SH-SY5Y (cell line): ENCODE data around the gene UTP18.

ENCODE experiments used
- GATA2 ChIP-seq: IDR thresholded peaks from 2 replicates; pipeline ENCODE4 v1.6.1; 2011; ENCODE audit warnings: mild to moderate bottlenecking, low read depth, low read length
- GATA3 ChIP-seq: IDR thresholded peaks from 2 replicates; pipeline ENCODE4 v1.6.1; 2011; ENCODE audit warnings: low read depth, mild to moderate bottlenecking, low read length, moderate library complexity

UTP18 gene

GRCh38 chr17:51289696-51290111, 29.4 kb downstream of the UTP18 start:
- no peak for TF ChIP-seq GATA3
- no peak for TF ChIP-seq GATA2

GRCh38 chr17:51298508-51299371, 38.4 kb downstream of the UTP18 start:
- TF ChIP-seq GATA2: no peak
- no peak for TF ChIP-seq GATA3

GRCh38 chr17:51299859-51300258, 39.5 kb downstream of the UTP18 start:
- TF ChIP-seq GATA3 (no peak), GATA2 (no peak)

- no peak for TF ChIP-seq GATA3
- TF ChIP-seq GATA2: no peak
Observed at GRCh38 chr17:51305182-51305581, 44.8 kb downstream of the UTP18 start.

- TF ChIP-seq GATA2 (no peak), GATA3 (no peak)
Observed at GRCh38 chr17:51319186-51319585, 58.8 kb downstream of the UTP18 start.

GRCh38 chr17:51322390-51323029, 62.2 kb downstream of the UTP18 start:
- TF ChIP-seq GATA2 (no peak), GATA3 (no peak)

- no peak for TF ChIP-seq GATA2
Observed at GRCh38 chr17:51325471-51325870, 65.1 kb downstream of the UTP18 start.

GRCh38 chr17:51335006-51335590, 74.8 kb downstream of the UTP18 start:
- TF ChIP-seq GATA2 (no peak), GATA3 (no peak)

GRCh38 chr17:51335883-51336822, 75.8 kb downstream of the UTP18 start:
- TF ChIP-seq GATA2: no peak
- TF ChIP-seq GATA3: no peak

GRCh38 chr17:51341457-51341856, 81.1 kb downstream of the UTP18 start:
- TF ChIP-seq GATA3 (no peak), GATA2 (no peak)

GRCh38 chr17:51342257-51342656, 81.9 kb downstream of the UTP18 start:
- TF ChIP-seq GATA2 (no peak), GATA3 (no peak)

- TF ChIP-seq GATA2: no peak
- no peak for TF ChIP-seq GATA3
Observed at GRCh38 chr17:51344532-51344931, 84.2 kb downstream of the UTP18 start.

GRCh38 chr17:51346218-51346982, 86.1 kb downstream of the UTP18 start:
- TF ChIP-seq GATA3 (no peak), GATA2 (no peak)
